ENCODE results near the gene ENPP3.

The ENPP3 gene

DNA sequence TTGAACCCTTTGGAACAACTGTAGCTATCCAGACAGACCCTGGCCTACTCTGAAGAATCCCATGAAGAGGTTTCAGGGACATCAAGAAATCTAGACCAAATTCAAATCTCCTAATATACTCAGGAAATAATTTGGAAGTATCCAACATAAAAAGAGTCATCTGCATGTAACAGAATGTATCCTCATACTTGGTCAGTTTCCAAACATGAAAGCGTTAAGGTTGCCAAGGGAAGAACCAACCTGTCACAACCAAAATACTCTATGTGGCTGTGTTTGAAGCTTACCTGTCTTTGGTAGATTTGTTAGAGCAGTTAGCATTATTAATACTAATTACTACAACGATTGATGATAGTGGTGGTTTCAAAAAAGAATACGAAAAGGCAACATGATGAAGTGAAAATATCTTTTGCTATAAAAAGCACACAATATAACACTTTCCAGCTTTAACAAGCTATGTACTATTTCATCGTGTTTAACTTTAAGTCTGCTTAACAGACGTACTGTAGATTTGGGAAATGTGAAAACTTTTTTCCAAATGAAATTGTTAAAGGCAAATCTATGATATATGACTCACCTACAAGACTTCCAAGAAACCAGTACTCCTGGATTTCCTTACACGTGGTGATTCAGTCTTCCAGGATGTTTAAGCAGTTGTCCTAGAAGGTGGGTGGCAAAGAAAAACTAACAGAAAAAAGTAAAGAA lies 124.1 kb downstream of the ENPP3 start:
- TF ChIP-seq, protein P1, sequence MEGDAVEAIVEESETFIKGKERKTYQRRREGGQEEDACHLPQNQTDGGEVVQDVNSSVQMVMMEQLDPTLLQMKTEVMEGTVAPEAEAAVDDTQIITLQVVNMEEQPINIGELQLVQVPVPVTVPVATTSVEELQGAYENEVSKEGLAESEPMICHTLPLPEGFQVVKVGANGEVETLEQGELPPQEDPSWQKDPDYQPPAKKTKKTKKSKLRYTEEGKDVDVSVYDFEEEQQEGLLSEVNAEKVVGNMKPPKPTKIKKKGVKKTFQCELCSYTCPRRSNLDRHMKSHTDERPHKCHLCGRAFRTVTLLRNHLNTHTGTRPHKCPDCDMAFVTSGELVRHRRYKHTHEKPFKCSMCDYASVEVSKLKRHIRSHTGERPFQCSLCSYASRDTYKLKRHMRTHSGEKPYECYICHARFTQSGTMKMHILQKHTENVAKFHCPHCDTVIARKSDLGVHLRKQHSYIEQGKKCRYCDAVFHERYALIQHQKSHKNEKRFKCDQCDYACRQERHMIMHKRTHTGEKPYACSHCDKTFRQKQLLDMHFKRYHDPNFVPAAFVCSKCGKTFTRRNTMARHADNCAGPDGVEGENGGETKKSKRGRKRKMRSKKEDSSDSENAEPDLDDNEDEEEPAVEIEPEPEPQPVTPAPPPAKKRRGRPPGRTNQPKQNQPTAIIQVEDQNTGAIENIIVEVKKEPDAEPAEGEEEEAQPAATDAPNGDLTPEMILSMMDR (IDR thresholded peaks at IDR 0.05; ENCODE audit: low read depth, low read length, missing control alignments) = no peak
- DNase-seq (ENCODE audit: extremely low read depth, low read depth) = peak; percentile 27
- no peak overlapping the region for H3K4me3 ChIP-seq (replicated peaks; ENCODE audit: low read depth, low read length)

DNA sequence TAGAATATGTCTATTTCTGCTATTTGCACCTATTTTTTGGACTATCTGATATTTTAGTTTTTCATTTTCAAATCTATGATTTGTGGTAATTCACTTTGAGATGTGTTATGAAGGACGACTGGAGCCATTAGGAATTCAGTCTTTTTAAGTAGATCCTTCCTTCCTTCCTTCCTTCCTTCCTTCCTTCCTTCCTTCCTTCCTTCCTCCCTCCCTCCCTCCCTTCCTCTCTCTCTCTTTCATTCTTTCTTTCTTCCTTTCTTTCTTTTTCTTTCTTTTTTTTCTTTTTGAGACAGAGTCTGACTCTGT lies 124.6 kb downstream of the ENPP3 start:
- no peak overlapping the region for H3K4me3 ChIP-seq (replicated peaks; ENCODE audit: low read depth, low read length)
- TF ChIP-seq, protein P1 (IDR thresholded peaks at IDR 0.05; ENCODE audit: low read depth, low read length, missing control alignments) = no peak
- no peak for DNase-seq (ENCODE audit: extremely low read depth, low read depth)

DNA sequence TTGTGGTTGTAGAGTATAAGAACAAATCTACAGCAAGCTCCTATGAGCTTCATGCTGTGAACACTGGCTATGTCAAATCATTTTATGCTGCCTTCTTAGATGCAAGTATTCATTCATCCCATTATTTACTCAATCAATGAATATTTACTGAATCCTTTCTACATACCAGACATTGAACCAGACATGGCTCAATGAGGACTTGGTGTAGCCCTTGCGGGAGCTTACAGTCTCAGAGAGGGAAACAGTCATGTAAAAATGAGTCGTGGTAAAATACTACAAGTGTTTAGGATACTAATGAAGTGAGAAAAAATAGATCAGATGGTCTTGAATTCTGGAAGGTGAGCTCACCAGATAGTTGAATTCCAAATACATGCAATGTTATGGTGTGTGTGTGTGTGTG lies 125.9 kb downstream of the ENPP3 start:
- no peak for DNase-seq (ENCODE audit: extremely low read depth, low read depth)
- TF ChIP-seq, protein P1 (IDR thresholded peaks at IDR 0.05; ENCODE audit: low read depth, low read length, missing control alignments) = no peak
- H3K4me3 ChIP-seq (replicated peaks; ENCODE audit: low read depth, low read length) = no peak overlapping the region

DNA sequence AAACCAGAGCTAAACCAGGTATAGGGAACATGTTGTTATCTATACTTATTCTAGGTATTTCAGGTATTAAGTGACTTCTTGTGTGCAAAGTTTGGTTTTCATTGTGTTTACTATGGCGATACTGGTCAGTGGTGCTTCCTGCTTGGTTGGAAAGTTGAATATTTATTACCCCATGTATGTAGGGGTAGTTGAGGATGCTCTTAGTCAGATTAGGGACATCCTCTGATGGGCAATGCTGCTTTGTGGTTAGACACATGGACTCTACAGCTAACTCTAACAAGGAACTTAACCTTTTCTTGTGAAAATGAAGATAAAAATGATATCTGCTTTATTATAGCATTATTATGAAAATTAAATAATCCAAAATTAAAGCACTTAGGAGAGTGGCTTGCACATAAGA lies 126.6 kb downstream of the ENPP3 start:
- DNase-seq (ENCODE audit: extremely low read depth, low read depth) = no peak
- TF ChIP-seq, protein P1 (IDR thresholded peaks at IDR 0.05; ENCODE audit: low read depth, low read length, missing control alignments) = no peak

DNA sequence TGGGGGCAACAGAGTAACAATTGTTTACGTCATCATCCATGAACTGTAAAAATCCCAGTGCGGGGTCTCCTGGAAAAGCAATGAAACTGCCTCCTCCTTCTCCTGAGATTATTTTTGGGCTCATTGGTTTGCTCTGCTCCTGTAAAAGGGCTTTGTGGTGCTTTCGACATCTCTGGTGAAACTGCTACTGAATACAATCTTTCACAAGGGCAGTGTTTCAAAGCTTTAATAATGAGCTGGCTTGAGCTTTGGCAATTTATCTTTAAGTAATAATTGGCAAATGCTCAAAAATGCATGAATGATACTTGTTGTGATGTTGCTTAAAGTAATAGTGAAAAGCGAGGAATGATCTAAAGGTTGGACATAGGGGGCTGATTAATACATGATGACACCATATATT lies 127.2 kb downstream of the ENPP3 start:
- no peak overlapping the region for H3K4me3 ChIP-seq (replicated peaks; ENCODE audit: low read depth, low read length)
- TF ChIP-seq, protein P1 (IDR thresholded peaks at IDR 0.05; ENCODE audit: low read depth, low read length, missing control alignments) = no peak
- no peak for DNase-seq (ENCODE audit: extremely low read depth, low read depth)

More for the DNA sequence above, 126.6 kb downstream of the ENPP3 start:
- no peak overlapping the region for H3K4me3 ChIP-seq (replicated peaks; ENCODE audit: low read depth, low read length)

DNA sequence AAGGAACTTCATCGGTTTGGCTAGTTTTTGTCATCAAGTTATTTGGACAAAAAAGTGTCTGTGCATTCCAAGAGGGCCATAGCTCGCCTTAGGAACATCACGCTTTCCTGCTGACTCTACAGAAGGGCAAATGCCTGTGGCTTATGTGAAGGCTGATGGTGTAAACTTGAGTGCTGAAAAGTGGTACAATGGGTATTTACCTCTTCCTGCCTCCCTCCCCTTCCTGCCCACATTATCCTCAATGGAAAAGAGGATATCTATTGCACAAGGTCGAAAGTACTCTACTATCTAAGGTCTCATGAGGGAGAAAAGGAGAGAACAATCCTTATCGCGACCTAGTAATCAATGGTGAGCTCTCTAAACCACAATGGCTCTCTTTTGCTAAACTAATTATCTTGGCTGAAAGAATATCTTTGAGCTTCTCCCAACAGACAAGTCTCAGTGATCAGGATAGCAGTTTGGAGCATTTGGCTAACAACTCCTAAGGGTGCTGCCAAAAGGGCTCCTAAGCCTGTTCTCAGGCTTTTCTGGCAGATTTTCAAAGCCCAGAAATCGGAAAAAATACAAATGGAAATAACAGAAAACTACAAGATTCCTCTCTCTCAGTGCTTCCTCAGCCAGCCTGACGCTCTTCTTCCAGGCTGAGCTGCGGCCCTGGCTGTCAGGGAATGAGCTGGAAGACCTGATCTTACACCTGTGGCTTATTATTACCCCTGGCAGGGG lies 128.1 kb downstream of the ENPP3 start:
- no peak for DNase-seq (ENCODE audit: extremely low read depth, low read depth)
- TF ChIP-seq, protein P1 (IDR thresholded peaks at IDR 0.05; ENCODE audit: low read depth, low read length, missing control alignments) = no peak
- H3K4me3 ChIP-seq (replicated peaks; ENCODE audit: low read depth, low read length) = no peak overlapping the region

All from HFF-Myc (cell line).